Measurements from ENCODE around the gene ANO1. TPM values are rescaled to one million over a fixed set of nuclear protein-coding genes. Genes with fewer than 3 reads are reported as not detected.

Gene ANO1
- total RNA-seq, 1 donor from 2014 or later: 9.1 TPM

- Mint-ChIP-seq H3K4me1 (ENCODE audit: low read depth) (no peaks in the 10 kb centered on the region), H3K9me3 (ENCODE audit: low read depth) (no peaks in the 10 kb centered on the region), H3K4me3 (ENCODE audit: low read depth) (no peak overlapping the region), H3K27me3 (peaks cover 39% of the 10 kb centered on the region), H3K36me3 (ENCODE audit: insufficient read depth) (no peaks in the 10 kb centered on the region), H3K27ac (peak overlapping the region; percentile 45)
- TF ChIP-seq CTCF (IDR thresholded peaks at IDR 0.05; ENCODE audit: unreplicated experiment): no peak
- DNase-seq (ENCODE audit: low spot score, unreplicated experiment): no peak
These were observed 26.8 kb downstream of the ANO1 start for GRCh38 chr11:70104961-70105360.

- Mint-ChIP-seq H3K36me3 (ENCODE audit: insufficient read depth) (no peaks in the 10 kb centered on the region), H3K9me3 (ENCODE audit: low read depth) (no peaks in the 10 kb centered on the region), H3K27ac (no peak overlapping the region), H3K27me3 (peaks cover 40% of the 10 kb centered on the region), H3K4me1 (ENCODE audit: low read depth) (no peaks in the 10 kb centered on the region), H3K4me3 (ENCODE audit: low read depth) (no peak overlapping the region)
- TF ChIP-seq CTCF (IDR thresholded peaks at IDR 0.05; ENCODE audit: unreplicated experiment): no peak
- no peak for DNase-seq (ENCODE audit: low spot score, unreplicated experiment)
These were observed 27.2 kb downstream of the ANO1 start for GRCh38 chr11:70105369-70105754.

GRCh38 chr11:70105755-70106571, 27.8 kb downstream of the ANO1 start:
- H3K36me3 Mint-ChIP-seq (ENCODE audit: insufficient read depth): no peaks in the 10 kb centered on the region
- TF ChIP-seq CTCF (IDR thresholded peaks at IDR 0.05; ENCODE audit: unreplicated experiment): no peak
- no peak overlapping the region for H3K27ac Mint-ChIP-seq
- no peak for DNase-seq (ENCODE audit: low spot score, unreplicated experiment)
- no peak overlapping the region for H3K4me3 Mint-ChIP-seq (ENCODE audit: low read depth)
- peaks cover 43% of the 10 kb centered on the region for H3K27me3 Mint-ChIP-seq
- H3K9me3 Mint-ChIP-seq (ENCODE audit: low read depth): no peaks in the 10 kb centered on the region
- no peaks in the 10 kb centered on the region for H3K4me1 Mint-ChIP-seq (ENCODE audit: low read depth)

GRCh38 chr11:70106757-70107156, 28.6 kb downstream of the ANO1 start:
- peaks cover 47% of the 10 kb centered on the region for H3K27me3 Mint-ChIP-seq
- no peak for DNase-seq (ENCODE audit: low spot score, unreplicated experiment)
- no peaks in the 10 kb centered on the region for H3K36me3 Mint-ChIP-seq (ENCODE audit: insufficient read depth)
- no peaks in the 10 kb centered on the region for H3K9me3 Mint-ChIP-seq (ENCODE audit: low read depth)
- H3K27ac Mint-ChIP-seq: no peak overlapping the region
- peaks cover 5% of the 10 kb centered on the region for H3K4me1 Mint-ChIP-seq (ENCODE audit: low read depth)
- no peak for TF ChIP-seq CTCF (IDR thresholded peaks at IDR 0.05; ENCODE audit: unreplicated experiment)
- no peak overlapping the region for H3K4me3 Mint-ChIP-seq (ENCODE audit: low read depth)

- no peak overlapping the region for H3K4me3 Mint-ChIP-seq (ENCODE audit: low read depth)
- no peak for TF ChIP-seq CTCF (IDR thresholded peaks at IDR 0.05; ENCODE audit: unreplicated experiment)
- H3K4me1 Mint-ChIP-seq (ENCODE audit: low read depth): peaks cover 9% of the 10 kb centered on the region
- no peak for DNase-seq (ENCODE audit: low spot score, unreplicated experiment)
- no peak overlapping the region for H3K27ac Mint-ChIP-seq
- no peaks in the 10 kb centered on the region for H3K9me3 Mint-ChIP-seq (ENCODE audit: low read depth)
- peaks cover 45% of the 10 kb centered on the region for H3K27me3 Mint-ChIP-seq
- H3K36me3 Mint-ChIP-seq (ENCODE audit: insufficient read depth): no peaks in the 10 kb centered on the region
These were observed 29.1 kb downstream of the ANO1 start for GRCh38 chr11:70107191-70107590.

Data from progenitor cell of endocrine pancreas (in vitro differentiated cells).